HG03354 (cell line): ENCODE measurements around the gene NAA16.
"Not testable (repeated sequence)": the region's sequence is repeated elsewhere in the genome, so short reads cannot be mapped to it uniquely, and the experiment has no call there.

Source experiments
- ATAC-seq: cut with Tn5 transposase; IDR thresholded peaks from one replicate; pipeline ENCODE4 v1.9.1; 2021; ENCODE audit warnings: mild to moderate bottlenecking; ENCODE audit not compliant: unreplicated experiment, poor library complexity, severe bottlenecking

Gene NAA16

DNA sequence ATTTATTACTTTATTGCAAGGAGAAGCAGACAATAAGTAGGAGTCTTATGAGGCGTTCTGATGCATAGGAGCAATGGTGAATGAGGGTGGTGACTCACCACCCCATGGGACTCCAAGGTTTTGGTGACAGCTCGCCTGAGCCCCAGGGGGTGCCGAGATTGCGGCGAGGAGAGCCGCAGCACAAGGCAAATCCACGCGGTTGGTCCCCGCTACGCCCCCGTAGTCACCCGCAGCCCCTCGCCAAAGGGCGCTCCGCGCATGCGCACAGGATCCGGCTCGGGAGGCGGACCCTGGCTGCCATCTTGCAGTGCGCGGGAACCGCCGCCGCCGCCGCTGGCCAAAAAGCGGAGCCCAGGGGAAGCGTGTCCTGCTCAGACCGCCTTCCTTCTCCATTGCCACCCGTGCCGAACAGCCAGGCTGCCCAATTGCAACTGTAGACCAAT lies at the start of gene NAA16:
Gene NAA16 (plus strand): TSS at position 305 of the 443 bp plus-strand sequence. CDS start 262 bp downstream, outside the sequence.
- peak; percentile 75 for ATAC-seq

DNA sequence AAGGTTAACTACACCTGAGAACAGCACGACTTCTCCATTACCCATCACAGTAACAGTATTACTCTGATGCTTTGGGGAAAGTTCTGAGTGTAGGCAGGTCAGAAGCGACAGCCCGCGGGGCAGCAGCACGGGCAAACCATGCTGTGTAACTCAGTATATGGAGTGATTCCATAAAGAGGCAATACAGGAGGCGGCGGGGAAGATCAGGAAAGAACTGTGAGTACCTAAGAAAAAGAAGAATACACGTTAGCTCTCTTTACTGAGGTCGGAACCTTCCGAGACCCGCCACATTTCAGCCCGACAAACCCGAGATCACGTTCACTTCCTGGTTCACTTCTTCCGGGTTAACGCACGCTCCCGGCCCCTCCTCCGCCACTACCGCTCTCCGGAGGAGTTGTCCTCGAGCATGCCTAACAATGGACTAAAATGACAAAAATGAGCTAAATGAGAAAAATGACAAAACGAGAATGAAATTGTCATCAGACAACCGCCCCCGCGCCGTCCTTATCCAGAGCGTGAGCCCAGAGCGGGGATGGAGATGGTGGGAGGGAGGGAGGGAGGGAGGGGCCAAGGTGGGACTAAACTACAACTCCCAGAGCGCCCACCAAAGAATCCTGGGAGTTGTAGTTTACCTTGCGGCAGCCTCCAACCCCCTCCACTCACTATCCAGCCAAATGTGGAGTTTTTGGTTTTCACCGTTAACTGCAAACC lies 47.7 kb upstream of the NAA16 start, which contains the start of gene MTRF1:
Gene MTRF1 (minus strand): TSS at position 316 of the 711 bp plus-strand sequence. CDS start 2,669 bp downstream, outside the sequence.
- peak; percentile 93 for ATAC-seq

DNA sequence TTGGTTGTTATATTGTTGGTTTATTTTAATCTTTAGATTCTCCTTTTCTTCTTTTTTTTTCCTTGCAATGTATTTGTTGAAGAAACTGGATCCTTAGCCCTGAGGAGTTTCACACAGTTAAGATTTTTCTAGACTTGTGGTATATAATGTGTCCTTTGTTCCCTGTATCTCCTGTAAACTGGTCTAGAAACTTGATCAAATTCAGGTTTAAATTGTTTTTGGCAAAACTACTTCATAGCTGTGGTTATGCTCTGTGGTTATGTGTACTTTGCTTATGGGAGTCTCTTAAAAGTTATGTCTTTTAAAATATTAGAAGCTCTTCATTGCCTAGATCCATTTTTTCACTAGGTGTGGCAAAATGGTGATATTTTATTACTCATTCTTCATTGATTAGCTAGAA lies 44.0 kb upstream of the NAA16 start:
- no peak for ATAC-seq

DNA sequence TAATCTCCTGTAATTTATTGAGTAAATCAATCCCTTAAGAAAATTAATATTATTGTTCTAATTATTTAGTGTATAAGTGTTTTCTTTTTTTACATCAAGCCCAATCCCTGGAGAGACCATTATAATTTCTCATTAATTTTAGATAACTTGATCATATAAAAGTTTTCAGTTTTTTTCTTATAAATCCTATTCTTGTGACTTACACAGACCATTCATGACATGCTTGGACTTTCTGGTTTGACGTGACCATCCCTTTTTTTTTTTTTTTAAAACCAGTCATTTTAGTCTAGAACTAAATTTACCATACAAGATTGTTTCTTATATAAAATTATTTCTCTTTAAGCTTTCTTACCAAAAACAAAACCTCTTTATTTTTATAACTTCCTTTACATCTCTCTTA lies 42.3 kb upstream of the NAA16 start:
- no peak for ATAC-seq

DNA sequence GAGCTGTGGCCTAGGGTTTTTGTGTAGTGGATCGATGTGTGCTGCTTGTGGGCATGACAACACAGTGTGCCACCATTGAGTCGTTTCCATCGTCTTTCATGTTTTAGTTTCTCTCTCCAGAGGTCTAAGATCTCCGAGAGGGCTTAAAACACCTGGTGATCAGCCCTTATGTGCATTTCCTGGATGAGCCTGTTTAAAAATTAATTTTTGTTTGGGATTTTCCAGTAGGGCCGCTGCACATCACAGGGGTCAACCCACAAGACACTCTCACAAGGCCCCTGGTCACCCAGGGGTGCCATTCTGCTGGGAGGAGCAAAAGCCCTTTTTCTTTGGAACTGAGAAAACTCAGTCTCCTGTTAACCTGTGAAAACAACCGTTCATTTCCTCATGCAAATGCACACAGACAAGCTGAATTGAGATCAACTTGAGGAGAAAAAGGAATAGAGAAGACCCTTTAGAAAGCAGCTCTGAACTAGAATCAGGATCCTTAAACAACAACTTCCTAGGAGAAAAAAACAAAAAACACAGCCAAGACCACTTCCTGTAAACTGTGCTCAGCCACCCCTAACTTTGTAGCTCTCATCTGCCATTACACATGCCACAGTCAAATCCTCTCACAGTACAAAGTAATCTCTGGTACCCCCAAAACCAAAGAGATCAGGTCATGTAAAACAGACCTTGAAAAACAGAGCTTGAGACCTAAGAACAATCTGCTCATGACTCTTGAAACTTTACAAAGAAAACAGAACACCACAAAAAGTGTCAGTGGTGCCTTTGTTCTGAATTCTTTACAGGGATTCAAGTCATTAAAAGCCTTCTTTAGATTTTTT lies 39.4 kb upstream of the NAA16 start:
- ATAC-seq, result peak; percentile 61

DNA sequence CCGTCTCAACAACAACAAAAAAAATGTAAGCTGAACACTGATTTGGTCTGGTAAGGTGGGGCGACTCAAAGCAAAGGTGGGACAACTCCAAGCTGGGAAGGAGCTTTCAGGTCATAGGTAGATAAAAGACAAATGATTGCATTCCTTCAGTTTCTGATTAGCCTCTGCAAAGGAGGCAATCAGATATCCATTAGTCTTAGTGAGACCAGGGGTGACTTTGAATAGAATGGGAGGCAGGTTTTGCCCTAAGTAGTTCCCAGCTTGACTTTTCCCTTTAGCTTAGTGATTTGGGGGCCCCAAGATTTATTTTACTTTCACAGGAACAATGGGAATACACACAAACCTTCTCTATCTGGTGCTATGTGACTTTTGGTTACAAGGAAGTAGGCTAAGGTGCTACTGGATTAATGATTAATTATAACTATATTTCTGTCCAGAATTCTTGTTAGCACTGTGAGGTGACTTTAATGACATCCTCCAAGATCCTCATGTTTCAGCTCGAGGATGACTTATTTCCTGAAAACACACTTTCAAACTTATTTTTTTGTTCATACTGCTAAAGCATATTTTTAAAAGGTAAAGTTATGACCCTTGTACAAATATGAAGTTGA lies 37.1 kb upstream of the NAA16 start:
- ATAC-seq, result no peak

DNA sequence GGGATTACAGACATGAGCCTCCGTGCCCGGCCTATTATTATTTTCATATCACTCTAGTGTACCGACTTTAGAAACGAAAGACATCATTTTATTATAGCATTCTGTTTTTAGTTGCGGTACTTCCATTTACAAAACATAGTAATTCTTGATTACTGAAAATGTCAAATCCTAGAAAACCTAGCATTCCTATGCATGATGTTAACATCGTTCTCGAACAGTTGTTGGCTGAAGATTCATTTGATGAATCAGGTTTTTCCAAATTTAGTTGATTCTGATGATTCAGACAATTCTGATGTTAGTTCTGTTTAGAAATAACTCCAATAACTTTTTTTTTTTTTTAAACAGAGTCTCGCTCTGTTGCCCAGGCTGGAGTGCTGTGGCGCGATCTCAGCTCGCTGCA lies 36.2 kb upstream of the NAA16 start:
- ATAC-seq, result no peak

DNA sequence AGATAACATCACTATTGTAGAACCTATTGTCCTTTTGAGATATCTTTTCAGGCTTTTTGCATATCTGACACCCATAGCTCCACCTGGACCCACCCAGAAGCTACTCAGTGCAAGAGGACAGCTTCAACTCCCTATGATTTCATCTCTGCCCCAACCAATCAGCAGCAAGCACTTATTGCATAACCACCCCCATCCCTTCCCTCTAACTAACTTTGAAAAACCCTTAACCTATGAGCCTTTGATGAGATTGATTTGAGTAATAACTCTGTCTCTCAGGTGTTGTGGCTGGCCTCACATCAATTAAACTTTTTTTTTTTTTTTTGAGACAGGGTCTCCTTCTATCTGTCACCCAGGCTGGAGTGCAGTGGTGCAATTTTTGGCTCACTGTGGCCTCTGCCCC lies 34.2 kb upstream of the NAA16 start:
- ATAC-seq, result no peak

DNA sequence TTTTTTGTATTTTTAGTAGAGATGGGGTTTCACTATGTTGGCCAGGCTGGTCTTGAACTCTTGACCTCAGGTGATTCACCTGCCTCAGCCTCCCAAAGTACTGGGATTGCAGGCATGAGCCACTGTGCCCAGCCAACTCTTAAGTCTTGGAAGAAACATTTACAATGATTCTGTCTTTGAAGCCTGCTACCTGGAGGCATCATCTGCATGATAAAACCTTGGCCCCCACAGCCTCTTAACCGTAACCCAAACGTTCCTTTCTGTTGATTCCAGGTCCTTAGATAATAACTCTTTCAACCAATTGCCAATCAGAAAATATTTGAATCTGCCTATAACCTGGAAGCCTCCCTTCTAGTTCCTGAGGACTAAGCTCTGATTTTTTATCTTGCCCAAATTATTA lies 31.9 kb upstream of the NAA16 start:
- not testable (repeated sequence) for ATAC-seq

DNA sequence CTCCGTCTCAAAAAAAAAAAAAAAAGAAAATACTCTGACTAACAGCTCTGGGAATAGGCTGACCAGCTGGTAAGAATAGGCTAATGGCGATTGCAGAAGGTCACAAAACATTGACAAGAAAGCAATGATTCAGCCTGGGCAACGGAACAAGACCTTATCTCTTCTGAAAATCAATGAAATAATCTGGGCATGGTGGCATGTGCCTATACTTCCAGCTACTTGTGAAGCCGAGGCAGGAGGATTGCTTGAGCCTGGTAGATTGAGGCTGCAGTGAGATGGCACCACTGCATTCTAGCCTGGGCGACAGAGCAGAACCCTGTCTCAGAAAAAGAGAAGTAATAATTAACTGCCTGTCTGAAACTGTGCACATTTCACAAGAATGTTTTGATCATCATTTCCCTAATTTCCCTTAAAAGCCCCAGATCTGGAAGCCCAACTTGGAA lies 28.9 kb upstream of the NAA16 start:
- ATAC-seq, result no peak

DNA sequence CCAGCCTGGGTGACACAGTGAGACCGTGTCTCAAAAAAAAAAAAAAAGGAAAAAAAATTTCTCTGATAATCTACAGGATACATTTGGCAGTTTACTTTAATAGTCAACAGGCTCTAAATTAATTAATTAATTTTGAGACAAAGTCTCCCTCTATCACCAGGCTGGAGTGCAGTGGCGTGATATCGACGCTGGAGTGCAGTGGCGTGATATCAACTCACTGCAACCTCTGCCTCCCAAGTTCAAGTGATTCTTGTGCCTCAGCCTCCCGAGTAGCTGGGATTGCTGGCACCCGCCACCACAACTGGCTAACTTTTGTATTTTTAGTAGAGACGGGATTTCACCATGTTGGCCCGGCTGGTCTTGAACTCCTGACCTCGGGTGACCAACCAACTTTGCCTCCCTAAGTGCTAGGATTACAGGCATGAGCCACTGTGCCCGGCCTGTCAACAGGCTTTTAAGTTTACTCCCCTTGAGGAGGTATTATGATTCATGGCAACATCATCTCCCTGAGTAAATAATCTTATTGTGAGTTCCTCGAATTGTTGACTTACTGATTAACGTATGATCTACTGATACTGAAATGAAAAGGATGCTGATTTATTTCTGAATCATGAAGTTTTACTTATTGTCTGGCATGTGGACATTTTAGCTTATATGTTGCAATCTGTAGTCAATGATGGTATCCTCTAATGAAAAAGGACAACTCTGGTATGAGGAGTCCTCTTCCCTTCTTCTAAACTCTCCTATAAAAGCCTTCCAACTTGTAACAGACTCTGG lies 26.4 kb upstream of the NAA16 start:
- ATAC-seq, result no peak

DNA sequence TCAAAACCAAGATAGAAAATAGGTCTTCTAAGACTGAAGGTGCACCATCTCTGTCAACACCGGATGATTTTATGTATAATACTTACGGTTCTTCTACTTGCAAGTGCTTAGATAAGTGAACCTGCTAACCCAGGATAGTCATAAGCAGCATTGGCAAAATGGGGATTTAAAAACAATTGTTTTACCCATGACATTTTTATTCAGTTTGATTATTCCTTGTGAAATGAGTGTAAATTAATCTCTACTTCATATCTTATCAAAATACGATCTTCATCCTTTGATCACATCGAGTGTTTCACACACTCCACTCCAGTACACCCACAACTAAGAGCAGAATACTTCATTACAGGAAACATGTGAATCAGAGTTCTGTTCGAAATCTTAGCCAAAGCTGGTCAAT lies 24.7 kb upstream of the NAA16 start:
- no peak for ATAC-seq

DNA sequence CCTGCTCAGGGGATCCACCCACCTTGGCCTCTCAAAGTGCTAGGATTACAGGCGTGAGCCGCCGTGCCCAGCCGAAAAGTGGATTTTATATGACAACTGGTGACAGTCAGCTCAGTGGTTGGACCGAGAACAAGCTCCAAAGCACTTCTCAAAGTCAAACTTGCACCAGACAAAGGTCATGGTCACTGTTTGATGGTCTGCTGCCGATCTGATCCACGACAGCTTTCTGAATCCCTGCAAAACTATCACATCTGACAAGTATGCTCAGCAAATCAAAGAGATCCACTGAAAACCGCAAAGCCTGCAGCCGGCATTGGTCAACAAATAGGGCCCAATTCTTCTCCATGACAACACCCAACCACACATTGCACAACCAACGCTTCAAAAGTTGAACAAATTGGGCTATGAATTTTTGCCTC lies 21.6 kb upstream of the NAA16 start:
- no peak for ATAC-seq

DNA sequence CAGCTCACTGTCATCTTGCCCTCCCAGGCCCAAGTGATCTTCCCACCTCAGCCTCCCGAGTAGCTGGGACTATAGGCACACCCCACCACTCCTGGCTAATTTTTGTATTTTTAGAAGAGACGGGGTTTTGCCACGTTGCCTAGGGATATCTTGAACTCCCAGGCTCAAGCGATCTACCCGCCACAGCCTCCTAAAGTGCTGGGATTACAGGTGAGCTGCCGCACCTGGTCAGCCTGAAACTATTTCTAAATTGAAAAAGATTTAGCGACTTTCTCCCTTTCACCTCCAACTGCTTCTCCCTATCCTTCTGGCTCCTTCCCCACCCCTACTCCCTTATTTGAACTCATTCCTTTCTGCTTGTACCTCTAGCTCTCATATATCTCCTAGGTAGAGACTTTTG lies 19.8 kb upstream of the NAA16 start:
- ATAC-seq, result no peak

DNA sequence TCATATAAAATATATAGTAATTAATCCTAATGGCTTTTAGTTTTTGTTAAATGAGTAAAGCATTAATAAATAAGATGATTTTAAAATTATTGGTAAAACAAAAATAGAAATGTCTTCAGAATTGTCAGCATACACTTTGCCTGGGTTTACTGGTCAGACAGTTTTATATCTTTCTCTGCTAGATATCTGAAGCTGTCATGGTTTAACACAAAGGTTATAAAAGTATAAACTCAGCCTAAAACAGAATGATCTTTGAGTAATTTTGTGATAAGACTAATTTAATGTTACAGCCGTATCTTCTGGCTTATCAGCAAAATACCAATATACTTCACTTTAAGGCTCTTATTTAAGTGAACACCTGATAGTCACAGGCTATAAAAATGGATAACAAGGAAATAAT lies 17.8 kb upstream of the NAA16 start:
- no peak for ATAC-seq

DNA sequence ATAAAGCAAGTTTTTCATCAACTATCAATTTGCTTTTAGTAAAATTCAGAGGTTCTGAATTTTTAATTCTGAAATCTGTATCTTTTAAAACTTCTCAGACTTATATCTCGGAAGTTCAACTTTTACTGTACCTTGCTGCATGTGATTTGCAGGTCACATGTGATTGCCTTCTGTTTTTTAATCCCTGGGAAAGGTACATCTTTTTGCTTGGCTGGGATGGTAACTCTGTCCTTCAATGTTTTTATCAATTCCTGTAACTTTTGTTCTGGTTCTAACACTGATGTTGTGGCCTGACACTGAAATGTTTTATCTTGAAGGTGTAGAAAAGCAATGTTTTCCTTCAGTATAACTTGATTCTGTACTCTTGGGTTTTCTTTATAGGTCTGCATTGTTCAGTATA lies 16.2 kb upstream of the NAA16 start:
- ATAC-seq, result no peak

DNA sequence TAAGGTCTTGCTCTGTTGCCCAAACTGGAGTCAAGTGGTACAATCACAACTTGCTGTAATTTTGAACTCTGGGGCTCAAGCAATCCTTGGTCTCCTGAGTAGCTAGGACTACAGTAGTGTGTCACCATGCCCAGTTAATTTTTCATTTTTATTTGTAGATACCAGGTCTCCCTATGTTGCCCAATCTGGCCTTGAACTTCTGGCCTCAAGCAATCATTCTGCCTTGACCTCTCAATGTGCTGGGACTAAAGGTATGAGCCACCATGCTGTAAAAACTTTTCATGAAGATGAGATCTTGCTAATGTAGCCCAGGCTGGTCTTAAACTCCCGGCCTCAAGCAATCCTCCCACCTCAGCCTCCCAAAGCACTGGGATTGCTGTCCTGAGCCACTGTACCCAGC lies 15.1 kb upstream of the NAA16 start:
- ATAC-seq, result no peak

DNA sequence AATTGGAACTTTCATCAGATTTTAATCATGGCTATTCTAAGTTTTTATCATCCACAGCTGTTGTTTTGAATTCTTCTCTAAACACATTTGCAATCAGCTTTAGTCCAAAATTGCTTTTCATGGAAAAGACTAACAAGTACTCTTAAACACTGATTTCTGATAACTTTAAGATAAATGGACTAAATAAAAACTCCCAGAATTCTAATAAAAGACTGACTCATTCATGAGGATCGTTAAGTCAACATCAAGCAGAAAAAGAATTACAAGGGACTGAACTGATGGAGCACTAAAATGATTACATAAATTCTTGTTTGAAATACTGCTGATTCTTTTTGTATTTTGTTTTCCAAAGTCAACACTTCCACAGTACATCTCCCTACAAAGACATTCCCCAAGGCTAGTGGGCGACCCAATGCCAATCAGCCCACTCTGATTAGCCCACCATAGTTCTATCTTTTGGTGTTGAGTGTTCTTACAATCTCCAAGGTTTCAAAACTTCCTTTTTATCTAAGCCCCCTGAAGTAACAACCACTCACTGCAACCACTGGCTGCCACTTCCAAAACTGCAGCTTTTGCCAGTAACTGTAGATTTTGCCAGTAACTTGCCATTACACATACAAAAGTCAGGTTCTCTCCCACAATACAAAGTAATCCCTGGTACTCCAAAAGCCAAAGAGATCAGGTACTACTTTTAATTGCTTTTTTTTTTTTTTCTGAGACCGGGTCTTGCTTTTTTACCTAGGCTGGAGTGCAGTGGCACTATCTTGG lies 14.0 kb upstream of the NAA16 start:
- ATAC-seq, result no peak
